B cell (primary cell): ENCODE results near the gene CREB5. TPM values are rescaled to one million over a fixed set of nuclear protein-coding genes. Genes with fewer than 3 reads are reported as not detected.

Experiments
- ATAC-seq: fragments of 200-7000 bp; cut with Tn5 transposase; one replicate; pipeline ENCODE4 v1.10.0; 2021; ENCODE audit warnings: low read depth, mild to moderate bottlenecking, moderate number of reproducible peaks, moderate library complexity
- CTCF ChIA-PET: fragments of 350-600 bp; sonication (Branson Sonifier 250); formaldehyde crosslinking; loops from one replicate; lab custom pipeline; 2021; ENCODE audit warnings: antibody characterized with exemption, inconsistent platforms; lab: Charles Lee
- POLR2A ChIA-PET: fragments of 350-600 bp; sonication (Branson Sonifier 250); formaldehyde crosslinking; loops from one replicate; lab custom pipeline; 2021; ENCODE audit warnings: antibody characterized with exemption; lab: Charles Lee
- DNase-seq: peaks from one replicate; pipeline ENCODE4 v3.0.0; 2013
- H2AFZ ChIP-seq: 2 replicates; pipeline ENCODE4 v1.6.1; 2012; ENCODE audit warnings: mild to moderate bottlenecking, low read depth, low read length; ENCODE audit not compliant: insufficient read depth, poor library complexity, severe bottlenecking
- H3K27ac ChIP-seq, 2 donors: 1 replicate in 1 of 2; 2 replicates in 1 of 2; pipeline ENCODE4 v1.5.1; 2012 to 2013; ENCODE audit warnings: low read length in 2 of 2, mild to moderate bottlenecking in 2 of 2, moderate library complexity in 1 of 2
- H3K27me3 ChIP-seq, 4 experiments: fragments of 200-600 bp in 1 of 4; sonication (generic) in 1 of 4; replicated peaks in 1 of 4; 1 replicate in 2 of 4; 2 replicates in 2 of 4; pipeline versions ENCODE4 v1.6.1 to v1.7.0; 2013 to 2016; ENCODE audit warnings: low read length in 3 of 4, mild to moderate bottlenecking in 2 of 4, mixed read lengths in 1 of 4, moderate library complexity in 1 of 4; ENCODE audit not compliant: insufficient read depth in 4 of 4, control insufficient read depth in 3 of 4; ENCODE audit errors: control extremely low read depth in 1 of 4
- H3K36me3 ChIP-seq, 2 experiments: replicated peaks in 1 of 2; 1 replicate in 1 of 2; 2 replicates in 1 of 2; pipeline versions ENCODE4 v1.6.1 to v1.7.1; 2013; ENCODE audit warnings: low read length in 1 of 2; ENCODE audit not compliant: insufficient read depth in 2 of 2, control insufficient read depth in 1 of 2; ENCODE audit errors: control extremely low read depth in 1 of 2, extremely low read depth in 1 of 2
- H3K4me1 ChIP-seq, 2 donors: fragments of 200-600 bp in 1 of 2; sonication (generic) in 1 of 2; 1 replicate in 1 of 2; 2 replicates in 1 of 2; pipeline versions ENCODE4 v1.5.1 to v1.6.1; 2013 to 2017; ENCODE audit warnings: low read length in 2 of 2; ENCODE audit not compliant: control insufficient read depth in 2 of 2, insufficient read depth in 2 of 2
- H3K4me2 ChIP-seq: replicated peaks from 2 replicates; pipeline ENCODE3; 2012; ENCODE audit warnings: mild to moderate bottlenecking, low read depth, low read length; ENCODE audit not compliant: poor library complexity, severe bottlenecking
- H3K4me3 ChIP-seq, 5 experiments: fragments of 200-600 bp in 1 of 5; sonication (generic) in 1 of 5; 1 replicate in 3 of 5; 2 replicates in 2 of 5; pipeline versions ENCODE4 v1.5.1 to v1.7.0; 2011 to 2016; ENCODE audit warnings: low read length in 4 of 5, mild to moderate bottlenecking in 4 of 5, low read depth in 2 of 5, control low read depth in 1 of 5, moderate library complexity in 1 of 5; ENCODE audit not compliant: insufficient read depth in 1 of 5; ENCODE audit errors: control extremely low read depth in 1 of 5, extremely low read depth in 1 of 5
- H3K79me2 ChIP-seq: fragments of 200-600 bp; sonication (generic); one replicate; pipeline ENCODE4 v1.6.0; 2016; ENCODE audit warnings: low read length; ENCODE audit not compliant: control insufficient read depth, insufficient read depth
- H3K9ac ChIP-seq: fragments of 200-600 bp; sonication (generic); 2 replicates; pipeline ENCODE4 v1.6.1; 2017; ENCODE audit warnings: mild to moderate bottlenecking, low read length, moderate library complexity
- H3K9me3 ChIP-seq, 3 donors: one replicate each; pipeline versions ENCODE4 v1.6.1 to v1.7.1; 2013; ENCODE audit warnings: low read length in 2 of 3; ENCODE audit not compliant: control insufficient read depth in 2 of 3, insufficient read depth in 1 of 3; ENCODE audit errors: control extremely low read depth in 1 of 3
- H4K20me1 ChIP-seq: 2 replicates; pipeline ENCODE4 v1.6.0; 2012; ENCODE audit warnings: mild to moderate bottlenecking, low read length; ENCODE audit not compliant: insufficient read depth, control insufficient read depth, poor library complexity, severe bottlenecking
- H3K27ac Mint-ChIP-seq: one replicate; pipeline ENCODE4 v1.8.0; 2021; ENCODE audit warnings: mixed read lengths
- H3K27me3 Mint-ChIP-seq: one replicate; pipeline ENCODE4 v1.8.0; 2021; ENCODE audit warnings: mixed read lengths
- H3K4me1 Mint-ChIP-seq: one replicate; pipeline ENCODE4 v1.8.0; 2021; ENCODE audit warnings: mixed read lengths
- H3K4me3 Mint-ChIP-seq: one replicate; pipeline ENCODE4 v1.8.0; 2021; ENCODE audit warnings: mixed read lengths
- H3K9me3 Mint-ChIP-seq: one replicate; pipeline ENCODE4 v1.8.0; 2022; ENCODE audit warnings: mixed read lengths; ENCODE audit not compliant: insufficient read depth
- CTCF ChIP-seq: fragments of 200-600 bp; IDR thresholded peaks from one replicate; pipeline ENCODE4 v1.8.0; 2022; ENCODE audit warnings: antibody characterized with exemption, mild to moderate bottlenecking
- EZH2 ChIP-seq: IDR thresholded peaks from 2 replicates; pipeline ENCODE4 v1.6.1; 2012; ENCODE audit warnings: borderline replicate concordance, low read depth, mild to moderate bottlenecking, moderate library complexity, low read length; ENCODE audit not compliant: insufficient read depth, poor library complexity, severe bottlenecking
- WGBS: methylation state at CpG from one replicate; pipeline ENCODE4 v1.1.5; 2013; ENCODE audit warnings: missing lambda C conversion rate; ENCODE audit not compliant: insufficient coverage; 5-methylcytosine and 5-hydroxymethylcytosine counted together
- intact Hi-C: fragments of 100-400 bp; cut with micrococcal nuclease; formaldehyde crosslinking; loops from one replicate; pipeline ENCODE4 v1.10.0; 2022
- polyA plus RNA-seq: library from polyadenylated mRNA; depleted of rRNA; stranded (reverse); fragments of >200 nt; gene quantifications from 2 replicates; pipeline ENCODE4 v1.2.3, GENCODE V29; 2012
- total RNA-seq, 2 donors: library from RNA; stranded (reverse); fragments of 120-200 nt in 1 of 2; gene quantifications; 1 replicate in 1 of 2; 2 replicates in 1 of 2; pipeline versions ENCODE4 v1.2.3 to v1.2.4, GENCODE V29; 2013 to 2022

CREB5 gene
- total and polyA plus RNA-seq, 2 donors (not counting 1 experiment from before 2014, with no cell fraction given): 0.05 to 0.95 TPM

- no peak overlapping the region for H2AFZ ChIP-seq
- DNase-seq (no peak), ATAC-seq (no peak)
- 92% methylated on average over 2 of the region's 4 CpGs for WGBS
- H3K9me3 Mint-ChIP-seq: no peaks in the 10 kb centered on the region
- H3K36me3 ChIP-seq: no peaks in the 10 kb centered on the region
- ChIA-PET CTCF (interaction anchor here (0.7 kb wide), 1 partner anchor 507 kb away, joined by 3 read pairs; no protein-coding TSS in a partner anchor), POLR2A (no interaction called here)
- H3K27ac Mint-ChIP-seq: no peak overlapping the region
- no peaks in the 10 kb centered on the region for H4K20me1 ChIP-seq
- no peak overlapping the region for H3K4me3 ChIP-seq
- TF ChIP-seq CTCF: no peak
- no peak for TF ChIP-seq EZH2
- H3K4me2 ChIP-seq: no peak overlapping the region
- H3K27ac ChIP-seq: no peak overlapping the region
- H3K4me3 Mint-ChIP-seq: no peak overlapping the region
- no peaks in the 10 kb centered on the region for H3K4me1 ChIP-seq
- H3K79me2 ChIP-seq: no peaks in the 10 kb centered on the region
- intact Hi-C loops: no loop called here
- H3K4me1 Mint-ChIP-seq: no peaks in the 10 kb centered on the region
- no peaks in the 10 kb centered on the region for H3K9me3 ChIP-seq
- peaks cover 8% of the 10 kb centered on the region for H3K27me3 Mint-ChIP-seq
- H3K9ac ChIP-seq: no peak overlapping the region
- H3K27me3 ChIP-seq: peaks cover 0 to 2% (median 0%) of the 10 kb centered on the region in 4 experiments
These were observed 354.0 kb downstream of the CREB5 start for GRCh38 chr7:28766359-28766758.

DNA sequence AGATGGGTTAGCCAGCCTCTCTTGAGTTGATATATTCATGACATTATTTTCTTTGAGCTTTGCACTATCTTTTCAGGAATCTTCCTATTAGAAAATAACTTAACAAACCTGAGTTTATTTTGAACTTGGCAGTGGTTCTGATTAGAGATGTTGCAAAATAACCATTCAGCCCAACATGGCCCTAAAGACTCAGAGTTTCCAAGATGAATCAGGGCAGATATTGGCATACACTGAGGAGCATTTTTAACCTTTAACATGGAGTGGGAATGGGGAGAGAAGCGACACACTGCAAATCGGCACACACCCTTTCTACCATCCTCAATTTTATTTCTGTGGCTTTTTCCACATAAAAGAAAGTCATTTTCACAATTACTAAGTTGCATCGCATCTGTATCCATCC, 355.0 kb downstream of the CREB5 start:
- H3K9ac ChIP-seq: no peak overlapping the region
- no peak overlapping the region for H3K4me2 ChIP-seq
- TF ChIP-seq CTCF: no peak
- TF ChIP-seq EZH2: no peak
- no peaks in the 10 kb centered on the region for H4K20me1 ChIP-seq
- ChIA-PET CTCF (no interaction called here), POLR2A (no interaction called here)
- no peaks in the 10 kb centered on the region for H3K4me1 Mint-ChIP-seq
- H3K4me3 ChIP-seq: no peak overlapping the region
- peaks cover 12% of the 10 kb centered on the region for H3K27me3 Mint-ChIP-seq
- no peaks in the 10 kb centered on the region for H3K4me1 ChIP-seq
- ATAC-seq (no peak), DNase-seq (no peak)
- H2AFZ ChIP-seq: no peak overlapping the region
- H3K27me3 ChIP-seq: peaks cover 0 to 3% (median 0%) of the 10 kb centered on the region in 4 experiments
- no peaks in the 10 kb centered on the region for H3K9me3 Mint-ChIP-seq
- H3K27ac ChIP-seq: no peak overlapping the region
- H3K79me2 ChIP-seq: no peaks in the 10 kb centered on the region
- H3K36me3 ChIP-seq: no peaks in the 10 kb centered on the region
- no peaks in the 10 kb centered on the region for H3K9me3 ChIP-seq
- intact Hi-C loops: no loop called here
- H3K27ac Mint-ChIP-seq: no peak overlapping the region
- H3K4me3 Mint-ChIP-seq: no peak overlapping the region
- 100% methylated on average over 3 of the region's 3 CpGs for WGBS
